Progenitor cell of endocrine pancreas (in vitro differentiated cells): ENCODE measurements around the gene RBM19. TPM values are rescaled to one million over a fixed set of nuclear protein-coding genes. Genes with fewer than 3 reads are reported as not detected.

Source experiments
- DNase-seq: peaks from one replicate; pipeline ENCODE4 v3.0.0; 2021; ENCODE audit warnings: low spot score; ENCODE audit not compliant: unreplicated experiment
- H3K27ac Mint-ChIP-seq: 2 replicates; pipeline ENCODE4 v1.8.0; 2021; ENCODE audit warnings: mild to moderate bottlenecking, moderate library complexity, mixed read lengths
- H3K27me3 Mint-ChIP-seq: 2 replicates; pipeline ENCODE4 v1.8.0; 2021; ENCODE audit warnings: mixed read lengths
- H3K36me3 Mint-ChIP-seq: 2 replicates; pipeline ENCODE4 v1.8.0; 2022; ENCODE audit warnings: mixed read lengths; ENCODE audit not compliant: insufficient read depth
- H3K4me1 Mint-ChIP-seq: 2 replicates; pipeline ENCODE4 v1.8.0; 2021; ENCODE audit warnings: low read depth, mixed read lengths
- H3K4me3 Mint-ChIP-seq: 2 replicates; pipeline ENCODE4 v1.8.0; 2021; ENCODE audit warnings: low read depth, mild to moderate bottlenecking, moderate library complexity, mixed read lengths
- H3K9me3 Mint-ChIP-seq: 2 replicates; pipeline ENCODE4 v1.8.0; 2021; ENCODE audit warnings: low read depth, mixed read lengths
- total RNA-seq: library from RNA; stranded (reverse); gene quantifications from 2 replicates; pipeline ENCODE4 v1.2.1, GENCODE V29; 2021
- TF ChIP-seq, protein P1 (sequence below): fragments of 200-600 bp; sonication (generic); IDR thresholded peaks from one replicate; pipeline ENCODE4 v1.5.0; 2021; ENCODE audit warnings: antibody characterized with exemption, mild to moderate bottlenecking; ENCODE audit not compliant: unreplicated experiment

RBM19 gene
- total RNA-seq, 1 donor from 2014 or later: 39.4 TPM

DNA sequence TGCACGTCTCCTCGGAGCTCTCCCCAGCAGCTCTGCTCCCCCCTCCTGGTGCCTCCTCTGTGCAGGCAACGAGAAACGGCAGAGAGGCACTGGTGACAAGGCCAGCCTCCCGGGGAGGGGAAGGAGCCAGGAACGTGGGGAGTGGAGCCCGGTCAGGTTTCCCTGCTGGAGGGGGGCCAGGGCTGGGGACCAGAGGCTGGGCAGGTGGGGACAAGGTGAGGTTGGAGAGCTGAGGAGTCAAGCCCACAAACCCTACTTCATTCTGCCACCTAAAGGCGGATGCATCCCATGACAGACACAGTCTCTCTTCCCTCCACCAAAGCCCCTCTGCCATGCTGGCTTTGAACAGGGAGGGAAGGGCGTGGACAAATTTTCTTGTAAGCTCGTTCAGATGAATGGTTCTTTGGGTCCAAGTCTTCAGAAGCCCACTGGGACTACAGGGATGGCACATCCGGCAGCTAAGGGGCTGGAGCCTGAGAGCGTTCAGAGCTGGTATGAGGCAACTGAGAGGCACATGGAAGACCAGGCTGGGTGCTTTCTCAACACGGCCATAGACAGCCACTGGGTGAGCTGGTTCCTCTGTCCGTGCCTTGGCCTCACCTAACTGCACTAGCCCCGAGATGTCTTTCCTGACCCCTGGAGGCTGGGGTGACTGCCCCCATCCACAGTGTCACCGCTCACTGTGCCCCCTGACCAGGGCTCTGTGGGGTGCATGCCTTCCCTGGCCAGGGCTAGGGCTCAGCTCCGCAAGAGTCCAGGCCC, 105.9 kb downstream of the RBM19 start:
- TF ChIP-seq, protein P1, sequence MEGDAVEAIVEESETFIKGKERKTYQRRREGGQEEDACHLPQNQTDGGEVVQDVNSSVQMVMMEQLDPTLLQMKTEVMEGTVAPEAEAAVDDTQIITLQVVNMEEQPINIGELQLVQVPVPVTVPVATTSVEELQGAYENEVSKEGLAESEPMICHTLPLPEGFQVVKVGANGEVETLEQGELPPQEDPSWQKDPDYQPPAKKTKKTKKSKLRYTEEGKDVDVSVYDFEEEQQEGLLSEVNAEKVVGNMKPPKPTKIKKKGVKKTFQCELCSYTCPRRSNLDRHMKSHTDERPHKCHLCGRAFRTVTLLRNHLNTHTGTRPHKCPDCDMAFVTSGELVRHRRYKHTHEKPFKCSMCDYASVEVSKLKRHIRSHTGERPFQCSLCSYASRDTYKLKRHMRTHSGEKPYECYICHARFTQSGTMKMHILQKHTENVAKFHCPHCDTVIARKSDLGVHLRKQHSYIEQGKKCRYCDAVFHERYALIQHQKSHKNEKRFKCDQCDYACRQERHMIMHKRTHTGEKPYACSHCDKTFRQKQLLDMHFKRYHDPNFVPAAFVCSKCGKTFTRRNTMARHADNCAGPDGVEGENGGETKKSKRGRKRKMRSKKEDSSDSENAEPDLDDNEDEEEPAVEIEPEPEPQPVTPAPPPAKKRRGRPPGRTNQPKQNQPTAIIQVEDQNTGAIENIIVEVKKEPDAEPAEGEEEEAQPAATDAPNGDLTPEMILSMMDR: peak; percentile 16
- peaks cover 14% of the 10 kb centered on the region for H3K4me1 Mint-ChIP-seq
- no peak overlapping the region for H3K27ac Mint-ChIP-seq
- H3K4me3 Mint-ChIP-seq: no peak overlapping the region
- H3K9me3 Mint-ChIP-seq: no peaks in the 10 kb centered on the region
- DNase-seq: no peak
- peaks cover 14% of the 10 kb centered on the region for H3K27me3 Mint-ChIP-seq
- peaks cover 4% of the 10 kb centered on the region for H3K36me3 Mint-ChIP-seq

DNA sequence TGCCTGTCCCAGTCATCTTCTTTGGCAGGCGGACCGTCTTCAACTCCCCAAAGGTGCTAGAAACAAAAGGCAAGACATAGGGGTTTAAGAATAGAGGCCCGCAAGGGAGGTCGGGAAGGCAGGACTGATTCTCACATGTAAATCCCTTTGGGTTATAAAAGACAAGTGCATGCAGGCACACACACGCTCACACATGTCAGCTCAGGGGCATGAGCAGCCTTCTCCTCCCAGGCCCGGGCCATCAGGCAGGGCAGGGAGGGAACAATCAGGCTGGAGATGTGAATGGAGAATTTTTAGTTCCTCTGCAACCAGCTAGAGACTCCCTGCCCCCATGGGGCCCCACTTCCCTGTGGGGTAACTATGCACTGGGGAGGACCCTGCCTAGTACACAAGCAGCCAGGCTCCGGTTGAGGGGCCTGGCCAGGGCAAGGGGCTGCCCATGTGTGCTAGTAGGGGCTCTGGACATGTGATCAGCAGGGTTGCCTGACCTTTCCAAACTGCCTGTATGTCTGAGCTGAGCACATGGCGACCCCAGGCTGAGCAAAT, 107.2 kb downstream of the RBM19 start:
- DNase-seq: no peak
- peaks cover 1% of the 10 kb centered on the region for H3K36me3 Mint-ChIP-seq
- H3K4me3 Mint-ChIP-seq: no peak overlapping the region
- H3K9me3 Mint-ChIP-seq: no peaks in the 10 kb centered on the region
- H3K27me3 Mint-ChIP-seq: peaks cover 6% of the 10 kb centered on the region
- TF ChIP-seq, protein P1: no peak
- peaks cover 14% of the 10 kb centered on the region for H3K4me1 Mint-ChIP-seq
- H3K27ac Mint-ChIP-seq: no peak overlapping the region

DNA sequence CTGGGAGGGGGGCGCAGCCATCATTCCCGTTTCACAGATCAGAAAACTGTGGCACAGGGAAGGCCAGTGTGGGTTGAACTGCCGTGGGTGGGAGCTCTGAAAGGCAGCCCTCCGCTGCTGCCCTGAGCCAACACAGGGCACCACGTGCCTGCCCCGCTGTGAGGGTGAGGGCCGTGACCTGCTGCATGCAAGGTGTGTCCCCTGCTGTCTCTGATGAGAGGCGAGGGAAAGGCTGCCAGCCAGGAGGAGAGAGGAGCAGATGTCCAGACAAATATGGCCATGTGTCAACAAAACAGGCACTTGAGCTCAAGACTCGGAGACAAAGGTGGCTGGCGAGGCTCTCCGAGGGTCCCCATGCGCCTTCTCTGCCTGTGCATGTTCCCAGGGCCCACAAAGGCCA, 108.8 kb downstream of the RBM19 start:
- DNase-seq: no peak
- no peaks in the 10 kb centered on the region for H3K9me3 Mint-ChIP-seq
- peaks cover 11% of the 10 kb centered on the region for H3K4me1 Mint-ChIP-seq
- TF ChIP-seq, protein P1: no peak
- H3K36me3 Mint-ChIP-seq: peaks cover 1% of the 10 kb centered on the region
- no peak overlapping the region for H3K4me3 Mint-ChIP-seq
- no peak overlapping the region for H3K27ac Mint-ChIP-seq
- H3K27me3 Mint-ChIP-seq: peaks cover 6% of the 10 kb centered on the region

DNA sequence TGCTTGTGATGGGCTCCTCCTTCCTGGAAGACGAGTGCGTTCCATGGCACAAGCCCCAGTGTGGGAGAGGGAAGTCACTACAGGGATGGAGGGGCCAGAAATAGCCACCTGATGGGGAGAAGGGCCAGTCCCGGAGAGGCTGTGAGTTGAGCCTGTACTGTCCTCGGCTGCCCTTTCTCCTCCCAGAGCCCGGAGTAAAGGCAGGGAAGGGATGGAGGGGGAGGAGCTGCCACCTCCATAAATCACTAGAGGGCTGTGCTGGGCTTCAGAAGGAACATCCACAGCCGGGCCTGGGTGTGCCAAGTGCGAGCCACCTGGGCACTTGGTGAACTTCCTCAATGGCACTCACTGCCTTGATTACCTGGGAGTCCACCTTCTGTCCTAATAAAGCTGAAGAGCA, 110.1 kb downstream of the RBM19 start:
- H3K27ac Mint-ChIP-seq: no peak overlapping the region

DNA sequence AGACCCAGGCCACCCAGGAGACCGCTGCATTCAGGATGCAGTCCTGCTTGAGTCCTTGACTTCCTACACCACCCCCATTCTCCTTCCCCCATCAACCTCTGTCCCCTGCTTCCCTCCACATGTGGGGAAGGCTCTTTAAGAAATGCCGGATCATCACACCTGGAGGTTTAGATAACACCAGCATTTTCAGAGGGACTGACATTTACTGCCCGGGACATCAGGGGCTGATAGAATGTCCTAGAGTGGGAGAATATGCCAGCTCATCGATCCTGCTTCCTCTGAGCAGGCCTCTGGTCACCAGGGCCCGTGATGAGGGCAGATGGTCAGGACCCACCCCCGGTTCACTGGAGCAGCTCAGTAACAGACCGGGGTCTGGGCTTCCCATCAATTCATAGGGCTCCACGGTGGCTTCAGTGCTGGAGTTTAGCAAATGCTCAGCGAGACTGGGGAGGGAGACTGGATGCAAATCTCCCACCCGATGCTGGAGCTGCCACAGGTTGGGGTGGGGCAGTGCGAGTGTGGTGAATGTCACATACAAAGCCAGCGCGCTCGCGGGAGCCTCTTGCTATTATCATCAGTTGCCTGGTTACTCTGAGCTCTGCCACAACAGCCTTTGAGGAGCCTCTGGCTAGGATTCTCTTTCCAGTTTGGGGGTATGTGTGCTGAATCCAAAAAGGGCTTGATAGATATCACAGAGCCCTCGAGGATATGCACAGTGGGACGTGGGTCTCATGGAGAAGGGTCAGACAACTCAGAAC, 111.6 kb downstream of the RBM19 start:
- Mint-ChIP-seq H3K27ac (no peak overlapping the region), H3K9me3 (no peaks in the 10 kb centered on the region), H3K4me3 (no peak overlapping the region), H3K27me3 (no peaks in the 10 kb centered on the region), H3K36me3 (peaks cover 1% of the 10 kb centered on the region), H3K4me1 (peaks cover 6% of the 10 kb centered on the region)
- no peak for DNase-seq
- TF ChIP-seq, protein P1: no peak

More for the DNA sequence above, 110.1 kb downstream of the RBM19 start:
- no peak for DNase-seq
- H3K4me1 Mint-ChIP-seq: peaks cover 6% of the 10 kb centered on the region
- H3K27me3 Mint-ChIP-seq: no peaks in the 10 kb centered on the region
- no peaks in the 10 kb centered on the region for H3K9me3 Mint-ChIP-seq
- TF ChIP-seq, protein P1: no peak
- H3K36me3 Mint-ChIP-seq: peaks cover 1% of the 10 kb centered on the region
- no peak overlapping the region for H3K4me3 Mint-ChIP-seq
